Occipital lobe (tissue), 2 donors: ENCODE results near the gene SYT17. TPM values are rescaled to one million over a fixed set of nuclear protein-coding genes. Genes with fewer than 3 reads are reported as not detected.
A peak's percentile ranks its signal among the peaks of the same experiment; 100 is the strongest.

ENCODE experiments used
- DNase-seq: peaks from one replicate; lab custom pipeline; 2025; lab: John Stamatoyannopoulos, UW
- total RNA-seq: library from RNA; depleted of rRNA; stranded (reverse); fragments of >200 nt; gene quantifications from one replicate; pipeline ENCODE4 v1.2.3, GENCODE V29; 2014

Gene SYT17
- total RNA-seq, 1 donor from 2014 or later, result 6.2 TPM

DNA sequence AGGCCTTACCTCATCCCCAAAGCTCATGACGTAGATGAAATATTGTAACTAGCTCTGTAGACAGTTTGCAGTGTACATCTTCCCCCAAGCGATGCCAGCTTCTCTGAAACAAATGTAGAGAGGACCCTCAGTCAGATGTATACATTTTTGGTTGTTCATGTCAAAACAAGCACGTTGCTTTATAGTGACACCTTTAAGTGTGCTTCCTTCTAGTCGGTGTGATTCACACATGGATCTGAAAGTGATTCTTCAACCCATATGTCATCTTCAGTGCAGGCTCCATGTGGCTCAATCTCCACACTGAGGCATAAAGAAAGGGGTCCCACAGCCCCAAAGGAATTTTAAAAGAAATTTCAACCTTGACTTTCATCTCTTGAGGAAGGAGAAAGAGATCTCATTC, 86.6 kb downstream of the SYT17 start:
- no peak for DNase-seq

DNA sequence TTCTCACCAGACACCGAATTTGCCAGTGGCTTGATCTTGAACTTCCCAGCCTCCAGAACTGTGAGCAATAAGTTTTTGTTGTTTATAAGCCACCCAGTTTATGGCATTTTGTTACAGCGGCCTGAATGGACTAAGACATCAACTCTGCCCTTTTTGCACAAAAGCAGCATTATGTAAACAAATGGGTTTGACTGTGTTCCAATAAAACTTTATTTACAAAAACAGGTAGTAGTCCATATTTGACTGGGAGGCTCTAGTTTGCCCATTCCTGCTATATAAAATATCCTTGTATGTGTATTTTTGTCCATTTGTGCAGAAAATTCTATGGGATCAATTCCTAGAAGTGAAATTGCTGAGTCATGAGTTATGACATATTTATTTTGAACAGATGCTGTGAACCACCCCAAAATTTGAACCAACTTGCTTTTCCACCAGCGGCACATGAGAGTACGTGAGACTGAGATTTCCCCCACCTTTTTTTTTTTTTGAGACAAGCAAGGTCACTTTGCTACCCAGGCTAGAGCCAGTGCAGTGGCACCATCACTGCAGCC, 96.2 kb downstream of the SYT17 start:
- no peak for DNase-seq

DNA sequence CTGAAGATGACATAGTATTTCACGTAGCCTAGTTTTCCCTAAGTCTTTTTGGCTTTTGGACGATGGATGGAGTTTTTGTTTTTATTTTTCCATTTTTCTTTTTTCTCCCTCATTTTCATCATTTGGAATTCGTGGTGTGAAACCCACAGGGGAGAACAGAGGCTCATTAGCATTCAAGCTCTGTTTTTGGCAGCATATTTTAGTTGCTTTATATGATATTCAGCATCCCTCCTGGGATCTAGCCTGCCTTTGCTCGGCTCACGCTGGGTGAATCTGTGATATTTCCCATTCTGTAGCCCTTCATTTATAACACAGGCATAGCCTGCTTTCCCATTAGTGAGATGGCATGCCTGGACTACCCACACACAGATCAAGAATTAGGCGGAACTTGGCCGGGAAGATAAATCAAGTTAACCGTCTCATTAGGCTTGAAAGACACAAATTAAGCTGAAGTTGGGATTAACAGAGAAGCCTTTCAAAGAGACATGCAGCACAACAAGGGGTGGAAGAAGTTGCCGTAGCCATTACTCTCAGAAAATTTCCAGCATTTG, 97.4 kb downstream of the SYT17 start:
- no peak for DNase-seq

GRCh38 chr16:19266774-19267173, 98.7 kb downstream of the SYT17 start:
- DNase-seq, result no peak

DNA sequence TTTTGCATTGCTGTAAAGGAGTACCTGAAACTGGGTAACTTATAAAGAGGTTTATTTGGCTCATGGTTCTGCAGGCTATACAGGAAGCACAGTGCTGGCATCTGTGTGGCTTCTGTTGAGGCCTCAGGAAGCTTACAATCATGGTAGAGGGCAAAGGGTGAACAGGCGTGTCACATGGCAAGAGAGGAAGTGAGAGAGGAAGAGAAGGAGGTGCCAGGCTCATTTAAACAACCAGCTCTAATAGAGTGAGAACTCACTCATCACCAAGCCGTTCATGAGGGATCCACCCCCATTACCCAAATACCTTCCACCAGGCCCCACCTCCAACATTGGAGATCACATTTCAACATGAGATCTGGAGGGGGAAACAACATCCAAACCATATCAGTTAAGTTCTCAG, 101.1 kb downstream of the SYT17 start:
- no peak for DNase-seq

DNA sequence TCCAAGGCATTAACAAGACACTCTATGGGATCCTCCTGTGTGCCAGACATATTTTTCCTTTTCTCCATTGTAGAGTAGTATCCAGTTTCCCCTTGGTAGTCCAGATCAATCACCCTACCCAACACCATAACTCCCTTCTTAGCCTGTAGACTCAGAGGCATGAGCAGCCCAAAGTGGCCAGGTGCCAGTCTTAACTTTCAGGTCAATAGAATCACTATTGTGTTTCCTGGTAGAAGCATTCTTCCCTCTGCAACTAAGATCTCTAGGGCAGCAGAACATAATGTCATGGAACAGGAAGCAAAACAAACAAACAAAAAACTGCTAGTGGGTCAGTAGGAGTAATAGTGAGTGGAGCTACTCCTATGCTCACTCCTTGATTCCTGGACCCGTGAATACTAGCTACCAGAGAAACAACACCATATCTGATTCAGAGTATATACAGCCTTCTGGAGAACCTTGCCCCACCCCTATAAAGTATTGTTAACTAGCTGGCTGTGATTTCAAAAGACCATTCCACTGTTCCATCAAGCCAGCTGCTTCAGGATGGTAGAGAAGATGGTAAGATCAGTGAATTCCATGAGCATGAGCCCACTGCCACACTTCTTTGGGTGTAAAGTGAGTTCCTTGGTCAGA, 106.2 kb downstream of the SYT17 start:
- no peak for DNase-seq

DNA sequence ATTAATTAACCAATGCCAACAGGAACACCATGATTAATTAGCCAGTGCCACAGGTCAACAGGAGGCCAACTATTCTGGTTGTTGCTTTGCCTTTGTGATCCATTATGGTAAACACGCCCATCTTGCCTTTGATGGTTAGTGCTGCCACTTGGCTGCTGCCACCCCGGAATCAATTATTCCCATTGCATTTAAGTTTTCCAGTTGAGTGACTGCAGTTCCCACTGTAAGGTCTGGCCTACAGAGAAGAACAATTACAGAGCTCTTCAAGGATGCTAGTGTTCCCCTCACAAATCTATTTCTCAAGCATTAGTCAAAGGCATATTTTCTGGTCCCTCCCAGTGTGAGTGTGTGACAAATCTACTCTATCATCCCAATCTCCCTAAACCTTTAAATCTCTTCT, 110.4 kb downstream of the SYT17 start:
- DNase-seq, result no peak

DNA sequence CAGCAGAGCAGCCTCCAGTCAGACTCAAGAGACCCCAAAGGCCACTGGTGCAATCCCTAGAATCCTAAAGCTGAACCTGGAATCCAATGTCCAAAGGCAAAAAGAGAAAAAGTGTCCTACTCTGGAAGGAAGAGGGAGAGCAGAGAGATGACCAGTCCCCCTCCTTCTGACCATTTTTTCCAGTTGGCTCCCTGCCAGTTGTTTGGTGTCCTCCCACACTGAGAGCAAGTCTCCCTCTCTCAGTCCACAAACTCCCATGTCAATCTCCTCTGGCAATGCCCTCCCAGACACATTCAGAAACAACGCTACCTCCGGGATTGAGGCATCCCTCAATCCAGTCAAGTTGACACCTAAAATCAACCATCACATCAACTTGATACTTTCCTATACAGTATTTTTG, 113.2 kb downstream of the SYT17 start:
- DNase-seq, result no peak

DNA sequence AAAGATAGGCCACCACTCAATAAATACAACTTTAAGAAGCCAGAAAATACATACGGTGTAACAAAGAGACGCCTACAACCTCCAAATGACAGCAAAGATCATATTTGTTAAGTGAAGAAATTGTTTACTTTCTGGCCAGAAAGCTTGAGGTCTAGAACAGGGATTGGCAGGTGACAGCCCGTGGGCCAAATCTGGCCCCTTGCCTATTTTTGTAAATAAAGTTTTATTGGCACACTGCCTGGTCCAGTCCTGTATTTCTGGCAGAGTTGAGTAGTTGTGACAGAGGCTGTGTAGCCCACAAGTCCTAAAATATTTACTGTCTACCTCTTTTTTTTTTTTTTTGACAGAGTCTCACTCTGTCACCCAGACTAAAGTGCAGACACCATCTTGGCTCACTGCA, 114.1 kb downstream of the SYT17 start:
- DNase-seq, result no peak

DNA sequence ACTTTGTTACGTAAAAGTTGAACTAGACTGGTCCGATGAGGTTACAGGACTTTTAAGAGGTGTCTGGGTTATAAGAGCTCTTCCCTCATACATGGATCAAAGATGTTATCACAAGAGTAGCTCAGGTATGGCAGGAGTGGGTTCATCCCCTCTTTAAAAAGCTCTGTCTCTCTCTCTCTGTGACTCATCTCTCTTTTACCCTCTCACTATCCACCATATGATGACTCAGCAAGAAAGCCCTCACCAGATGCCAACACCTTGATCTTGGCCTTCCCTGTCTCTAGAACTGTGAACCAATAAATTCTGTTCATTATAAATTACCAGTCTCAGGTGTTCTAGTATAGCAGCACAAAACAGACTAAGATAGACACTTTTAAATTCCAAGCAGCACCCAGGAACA, 115.6 kb downstream of the SYT17 start:
- DNase-seq, result no peak

- DNase-seq, result peak; percentile 85
Measured at GRCh38 chr16:19284207-19284606, 116.2 kb downstream of the SYT17 start.

GRCh38 chr16:19285431-19285830, 117.4 kb downstream of the SYT17 start, which contains the start of gene CLEC19A:
Gene CLEC19A (plus strand): TSS chr16:19285731. CDS start chr16:19285852, 121 bp downstream.
- no peak for DNase-seq

DNA sequence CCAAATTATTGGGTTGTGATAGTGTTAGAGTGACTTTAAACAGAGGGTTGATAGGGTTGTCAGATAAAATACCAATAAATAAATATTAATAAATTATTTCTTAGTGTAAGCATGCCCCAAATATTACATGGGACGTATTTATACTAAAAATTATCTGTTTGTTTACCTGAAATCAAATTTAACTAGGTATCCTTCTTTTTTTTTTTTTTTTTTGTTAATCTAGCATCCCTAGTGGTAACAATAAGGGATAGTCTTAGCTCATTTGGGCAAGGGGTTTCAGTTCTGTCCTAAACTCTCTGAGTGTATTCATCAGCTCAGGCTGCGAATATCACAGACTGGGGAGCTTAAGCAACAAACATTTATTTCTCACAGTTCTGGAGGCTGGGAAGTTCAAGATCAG, 118.8 kb downstream of the SYT17 start:
- DNase-seq, result no peak

DNA sequence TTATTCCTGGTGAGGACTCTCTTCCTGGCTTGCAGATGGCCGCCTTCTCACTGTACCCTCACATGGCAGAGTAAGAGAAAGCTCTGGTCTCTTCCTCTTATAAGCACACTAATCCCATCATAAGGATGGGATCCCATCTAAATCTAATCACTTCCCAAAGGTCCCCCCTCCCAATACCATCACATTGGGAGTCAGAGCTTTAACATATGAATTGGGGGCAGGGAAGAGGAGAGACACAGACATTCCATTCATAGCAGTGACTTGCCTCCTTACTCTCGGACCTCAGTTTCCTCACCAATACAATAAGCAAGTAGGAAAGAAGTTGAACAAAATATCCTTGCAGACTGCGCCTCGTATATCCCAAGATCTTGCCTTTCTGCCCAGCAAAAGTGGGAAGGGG, 119.2 kb downstream of the SYT17 start:
- DNase-seq, result no peak

DNA sequence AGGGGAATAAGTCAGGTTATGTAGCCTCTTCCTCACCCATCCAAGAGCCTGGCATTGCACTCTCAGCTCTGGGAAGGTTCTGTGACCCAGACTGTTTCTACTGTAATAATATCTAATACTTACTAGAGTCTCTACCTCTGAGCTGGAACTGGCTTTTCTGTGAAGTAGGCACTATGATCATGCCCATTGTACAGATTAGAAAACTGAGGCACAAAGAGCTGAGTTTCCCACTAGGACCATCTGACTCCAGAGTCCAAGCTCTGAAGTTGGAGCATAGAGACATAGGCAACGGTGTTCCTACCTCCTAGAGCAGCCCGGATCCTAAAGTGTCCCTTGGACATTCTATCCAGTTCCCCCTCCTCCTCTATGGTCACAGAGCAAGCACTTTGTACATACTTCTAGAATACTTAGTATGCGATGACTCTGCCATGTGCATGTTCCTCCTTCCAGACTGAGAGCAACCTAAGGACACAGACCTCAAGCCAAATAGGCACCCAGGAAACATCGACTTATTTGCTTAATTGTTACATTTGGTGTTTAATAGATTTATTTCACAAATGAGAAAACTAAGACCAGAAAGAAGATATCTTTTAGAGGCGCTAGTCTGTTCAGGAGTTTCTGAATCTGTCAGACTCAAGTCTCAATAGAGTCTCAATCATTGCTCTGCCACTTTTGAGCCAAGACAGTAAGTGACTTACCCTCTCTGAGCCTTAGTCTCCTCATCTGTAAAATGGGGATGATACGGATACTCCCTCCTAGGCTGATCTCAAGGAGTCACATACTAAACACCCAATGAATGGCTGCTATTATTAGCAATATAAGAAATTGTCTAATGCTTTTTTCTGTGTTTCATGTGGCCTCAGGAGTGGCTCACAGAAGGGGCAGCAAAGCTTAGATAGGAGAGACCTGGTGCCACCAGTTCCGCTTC, 121.1 kb downstream of the SYT17 start:
- DNase-seq, result no peak

- peak; percentile 13 for DNase-seq
Measured at GRCh38 chr16:19289811-19290485, 121.9 kb downstream of the SYT17 start.

GRCh38 chr16:19290860-19291259, 122.8 kb downstream of the SYT17 start:
- DNase-seq, result no peak

- DNase-seq, result peak; percentile 42
Measured at GRCh38 chr16:19291475-19291874, 123.4 kb downstream of the SYT17 start.

- DNase-seq, result no peak
Measured at GRCh38 chr16:19292186-19292585, 124.1 kb downstream of the SYT17 start.

DNA sequence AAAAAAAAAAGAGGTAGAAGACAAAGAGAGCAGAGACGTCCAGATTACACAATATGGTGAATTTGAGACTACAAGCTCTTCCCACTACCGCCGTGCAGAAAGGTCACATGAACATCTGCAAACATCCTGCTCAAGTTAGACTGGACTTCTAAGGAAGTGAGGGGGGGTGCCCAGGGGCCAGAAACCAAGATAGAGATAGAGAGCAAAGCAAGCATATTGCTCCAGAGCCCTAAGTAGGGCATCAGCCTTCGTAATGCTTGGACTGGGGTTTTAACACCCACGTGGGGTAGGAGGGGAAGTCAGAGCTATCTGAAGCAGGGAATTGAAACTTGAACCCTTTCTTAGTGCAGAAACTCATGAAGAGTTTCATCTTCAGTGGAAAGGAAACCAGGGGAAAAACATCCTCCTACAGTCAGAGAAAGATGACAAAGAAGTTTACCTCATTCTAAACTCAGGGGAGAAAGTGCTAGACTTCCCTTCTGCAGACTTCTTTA, 126.2 kb downstream of the SYT17 start:
- DNase-seq, result no peak

- DNase-seq, result no peak
Measured at GRCh38 chr16:19295393-19295792, 127.4 kb downstream of the SYT17 start.
